Lung (tissue), 12 donors: Measurements from ENCODE around the gene WDR53. TPM values are rescaled to one million over a fixed set of nuclear protein-coding genes. Genes with fewer than 3 reads are reported as not detected.
"Not testable (repeated sequence)": the region's sequence is repeated elsewhere in the genome, so short reads cannot be mapped to it uniquely, and the experiment has no call there.

ENCODE experiments used
- ATAC-seq: fragments of 200-7000 bp; cut with Tn5 transposase; one replicate; pipeline ENCODE4 v1.9.1; 2020; ENCODE audit warnings: moderate number of reproducible peaks; ENCODE audit not compliant: insufficient read depth, low FRiP score
- DNase-seq, 3 donors: peaks; one replicate each; pipeline ENCODE4 v3.0.0-alpha.2; 2013 to 2017
- H3K27ac ChIP-seq, 2 donors: one replicate each; pipeline ENCODE4 v1.5.1; 2013; ENCODE audit warnings: mild to moderate bottlenecking in 2 of 2, moderate library complexity in 2 of 2, control low read depth in 1 of 2, inconsistent platforms in 1 of 2, low read depth in 1 of 2, low read length in 1 of 2
- H3K27me3 ChIP-seq, 3 donors: one replicate each; pipeline ENCODE4 v1.5.1; 2013; ENCODE audit warnings: low read length in 2 of 3; ENCODE audit not compliant: control insufficient read depth in 3 of 3, insufficient read depth in 3 of 3
- H3K36me3 ChIP-seq, 4 donors: one replicate each; pipeline ENCODE4 v1.5.1; 2013; ENCODE audit warnings: low read length in 4 of 4, mild to moderate bottlenecking in 1 of 4, moderate library complexity in 1 of 4; ENCODE audit not compliant: control insufficient read depth in 4 of 4, insufficient read depth in 4 of 4
- H3K4me1 ChIP-seq, 5 donors: one replicate each; pipeline ENCODE4 v1.5.1; 2013; ENCODE audit warnings: low read length in 5 of 5, mild to moderate bottlenecking in 2 of 5, moderate library complexity in 1 of 5; ENCODE audit not compliant: control insufficient read depth in 5 of 5, insufficient read depth in 5 of 5
- H3K4me3 ChIP-seq: one replicate; pipeline ENCODE4 v1.5.1; 2013; ENCODE audit warnings: mild to moderate bottlenecking, control low read depth, moderate library complexity
- H3K9ac ChIP-seq, 2 donors: one replicate each; pipeline ENCODE4 v1.5.1; 2013; ENCODE audit warnings: low read length in 2 of 2, control low read depth in 1 of 2; ENCODE audit not compliant: insufficient read depth in 1 of 2
- H3K9me3 ChIP-seq, 4 donors: one replicate each; pipeline ENCODE4 v1.5.1; 2013; ENCODE audit warnings: low read length in 3 of 4, mild to moderate bottlenecking in 1 of 4, moderate library complexity in 1 of 4; ENCODE audit not compliant: control insufficient read depth in 4 of 4, insufficient read depth in 3 of 4
- WGBS, 2 donors: extraction: QIAGEN DNeasy Blood & Tissue Kit; methylation state at CpG; one replicate each; pipeline ENCODE4 v1.1.7; 2013; 5-methylcytosine and 5-hydroxymethylcytosine counted together
- polyA plus RNA-seq, 2 donors: library from polyadenylated mRNA; stranded (reverse); fragments of 200-250 nt; gene quantifications; one replicate each; pipeline ENCODE4 v1.2.1, GENCODE V29; 2013
- total RNA-seq, 2 donors: library from RNA; depleted of rRNA in 1 of 2; stranded (reverse); fragments of >200 nt in 1 of 2; gene quantifications; one replicate each; pipeline ENCODE4 v1.2.1, GENCODE V29; 2014 to 2021
- TF ChIP-seq, protein P1 (sequence below): IDR thresholded peaks from 2 replicates; pipeline ENCODE4 v1.5.1; 2012; ENCODE audit warnings: mild to moderate bottlenecking; ENCODE audit errors: control extremely low read depth, extremely low read depth
- donor health status: control.
- donor health status: control.
- donor health status: Bipolar disorder and iron deficiency.
- donor health status: healthy.
- donor health status: DM: yes; HTN: yes; CAD: no.

Gene WDR53
- total and polyA plus RNA-seq, 4 donors: 6.3 to 17.4 (median 9.5) TPM

DNA sequence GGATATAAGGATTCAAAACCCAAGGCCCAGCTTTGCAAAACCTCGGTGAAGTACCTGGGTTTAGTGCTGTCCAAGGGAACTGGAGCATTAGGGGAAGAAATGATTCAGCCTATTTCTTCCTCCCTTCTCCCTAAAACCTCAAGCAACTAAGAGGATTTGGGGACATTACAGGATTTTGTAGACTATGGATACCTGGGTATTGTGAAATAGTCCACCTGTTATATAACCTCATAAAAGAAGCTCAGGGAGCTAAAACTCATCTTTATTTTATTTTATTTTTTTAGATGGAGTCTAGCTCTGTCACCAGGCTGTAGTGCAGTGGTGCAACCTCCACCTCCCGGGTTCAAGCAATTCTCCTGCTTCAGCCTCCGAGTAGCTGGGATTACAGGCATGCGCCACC, 44.5 kb downstream of the WDR53 start:
- no peak overlapping the region for H3K4me3 ChIP-seq
- 97 to 98% methylated on average over 4 of the region's 4 CpGs for WGBS, 2 donors
- peaks cover 2 to 23% (median 12%) of the 10 kb centered on the region in 4 donors for H3K9me3 ChIP-seq
- no peak for ATAC-seq
- TF ChIP-seq, protein P1, sequence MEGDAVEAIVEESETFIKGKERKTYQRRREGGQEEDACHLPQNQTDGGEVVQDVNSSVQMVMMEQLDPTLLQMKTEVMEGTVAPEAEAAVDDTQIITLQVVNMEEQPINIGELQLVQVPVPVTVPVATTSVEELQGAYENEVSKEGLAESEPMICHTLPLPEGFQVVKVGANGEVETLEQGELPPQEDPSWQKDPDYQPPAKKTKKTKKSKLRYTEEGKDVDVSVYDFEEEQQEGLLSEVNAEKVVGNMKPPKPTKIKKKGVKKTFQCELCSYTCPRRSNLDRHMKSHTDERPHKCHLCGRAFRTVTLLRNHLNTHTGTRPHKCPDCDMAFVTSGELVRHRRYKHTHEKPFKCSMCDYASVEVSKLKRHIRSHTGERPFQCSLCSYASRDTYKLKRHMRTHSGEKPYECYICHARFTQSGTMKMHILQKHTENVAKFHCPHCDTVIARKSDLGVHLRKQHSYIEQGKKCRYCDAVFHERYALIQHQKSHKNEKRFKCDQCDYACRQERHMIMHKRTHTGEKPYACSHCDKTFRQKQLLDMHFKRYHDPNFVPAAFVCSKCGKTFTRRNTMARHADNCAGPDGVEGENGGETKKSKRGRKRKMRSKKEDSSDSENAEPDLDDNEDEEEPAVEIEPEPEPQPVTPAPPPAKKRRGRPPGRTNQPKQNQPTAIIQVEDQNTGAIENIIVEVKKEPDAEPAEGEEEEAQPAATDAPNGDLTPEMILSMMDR: no peak
- peaks cover 0 to 4% (median 0%) of the 10 kb centered on the region in 5 donors for H3K4me1 ChIP-seq
- no peak overlapping the region for H3K9ac ChIP-seq
- DNase-seq: no peak
- no peaks in the 10 kb centered on the region for H3K27me3 ChIP-seq
- H3K27ac ChIP-seq: no peak overlapping the region
- H3K36me3 ChIP-seq: no peaks in the 10 kb centered on the region

GRCh38 chr3:196521291-196521690, 47.1 kb downstream of the WDR53 start:
- DNase-seq, H3K4me3 ChIP-seq, H3K9ac ChIP-seq, H3K36me3 ChIP-seq, H3K27ac ChIP-seq, ATAC-seq, H3K4me1 ChIP-seq, H3K27me3 ChIP-seq: not testable (repeated sequence)
- WGBS, 2 donors: 87 to 95% methylated on average over 12 of the region's 12 CpGs
- H3K9me3 ChIP-seq: peaks cover 2 to 33% (median 16%) of the 10 kb centered on the region in 4 donors

DNA sequence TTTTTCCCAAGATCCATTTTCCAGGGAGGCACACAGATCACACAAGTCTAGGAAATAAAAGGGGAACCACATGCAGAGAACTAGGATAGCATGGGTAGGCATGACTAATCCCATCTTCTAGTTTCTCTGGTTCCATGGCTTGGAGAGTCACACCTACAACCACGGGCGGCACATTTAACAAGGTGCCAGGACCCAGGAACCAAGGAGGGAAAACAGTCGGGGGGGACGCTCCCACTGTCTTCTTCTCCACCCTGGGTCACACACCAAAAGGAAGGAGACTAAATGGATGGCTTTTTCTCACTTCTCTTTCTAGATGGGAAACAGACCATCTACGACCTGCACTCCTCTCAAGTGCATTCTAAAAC, 48.7 kb downstream of the WDR53 start:
- Histone ChIP-seq H3K9ac (no peak overlapping the region), H3K27me3 (no peaks in the 10 kb centered on the region), H3K4me3 (no peak overlapping the region), H3K9me3 (peaks cover 2 to 33% (median 16%) of the 10 kb centered on the region in 4 donors), H3K36me3 (no peaks in the 10 kb centered on the region), H3K4me1 (no peaks in the 10 kb centered on the region), H3K27ac (no peak overlapping the region)
- TF ChIP-seq, protein P1: no peak
- whole genome bisulfite sequencing, 2 donors: 84% methylated on average over 5 of the region's 5 CpGs
- DNase-seq (peak in 1 of 3 donors; percentile 3), ATAC-seq (no peak)

DNA sequence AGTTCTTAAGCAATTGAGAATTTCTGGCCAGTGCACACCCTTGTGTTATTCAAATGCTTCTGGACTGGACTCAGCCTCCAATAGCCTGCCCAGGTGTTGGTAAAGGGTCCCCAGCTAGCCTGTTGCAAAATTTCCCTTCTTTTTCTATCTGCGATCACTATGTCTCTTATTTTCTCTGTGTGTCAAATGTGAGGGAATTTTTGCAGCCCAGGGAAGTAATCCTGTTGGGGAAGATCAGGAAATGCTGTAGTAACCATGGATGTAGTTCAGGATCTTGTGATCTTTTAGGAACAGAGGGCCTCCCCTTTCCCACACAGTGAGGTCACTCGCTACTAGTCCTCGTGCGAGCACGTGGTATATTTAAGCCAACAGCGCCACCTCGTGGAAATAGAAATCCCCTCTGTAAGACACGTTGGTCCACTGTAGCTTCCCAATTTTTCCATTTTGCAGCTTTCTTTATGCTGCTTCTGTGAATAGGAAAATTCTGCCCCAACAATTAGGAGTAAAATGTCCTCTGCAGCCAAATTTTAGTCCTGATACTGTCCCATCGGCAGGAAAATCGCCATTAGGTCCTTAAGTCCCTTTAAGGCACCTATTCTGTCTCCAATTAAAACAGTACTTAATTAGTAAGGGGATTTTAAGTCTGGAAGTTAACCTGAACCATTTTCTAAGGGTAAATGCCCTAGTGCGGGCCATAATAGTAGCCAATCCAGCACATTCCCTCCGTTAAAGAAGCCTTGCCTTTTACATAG, 49.2 kb downstream of the WDR53 start:
- H3K27ac ChIP-seq: no peak overlapping the region
- H3K4me3 ChIP-seq: no peak overlapping the region
- no peaks in the 10 kb centered on the region for H3K27me3 ChIP-seq
- H3K36me3 ChIP-seq: no peaks in the 10 kb centered on the region
- no peak overlapping the region for H3K9ac ChIP-seq
- peak in 1 of 3 donors; percentile 9 for DNase-seq
- no peaks in the 10 kb centered on the region for H3K4me1 ChIP-seq
- H3K9me3 ChIP-seq: peaks cover 2 to 33% (median 16%) of the 10 kb centered on the region in 4 donors
- ATAC-seq: no peak
- 44 to 50% methylated on average over 12 of the region's 12 CpGs for WGBS, 2 donors
- TF ChIP-seq, protein P1: peak; percentile 40
